GM13977 (cell line): ENCODE results near the gene MAB21L4.

ENCODE experiments used
- DNase-seq: peaks from one replicate; pipeline ENCODE4 v3.0.0; 2012; ENCODE audit warnings: low spot score
- CTCF ChIP-seq: IDR thresholded peaks from 2 replicates; pipeline ENCODE4 v1.5.1; 2012; ENCODE audit warnings: mild to moderate bottlenecking, control low read depth; ENCODE audit not compliant: insufficient read depth; ENCODE audit errors: extremely low read depth, missing control alignments
- in situ Hi-C: fragments of 300-500 bp; cut with MboI; formaldehyde crosslinking; loops from one replicate; pipeline ENCODE4 v1.12.0; 2022; ENCODE audit warnings: low sequenced_read_pairs, low pct_unique_long_range_greater_than_20kb, mixed read lengths, inconsistent platforms; ENCODE audit not compliant: unreplicated experiment

The MAB21L4 gene

GRCh38 chr2:240919786-240920782 is 24.1 kb upstream of the MAB21L4 start:
- in situ Hi-C loops, result no loop called here
- DNase-seq, result no peak
- no peak for TF ChIP-seq CTCF

GRCh38 chr2:240919161-240919781 is 23.3 kb upstream of the MAB21L4 start:
- DNase-seq, result no peak
- TF ChIP-seq CTCF, result no peak
- in situ Hi-C loops, result no loop called here

- no peak for DNase-seq
- in situ Hi-C loops, result no loop called here
- no peak for TF ChIP-seq CTCF
These were observed 22.5 kb upstream of the MAB21L4 start for GRCh38 chr2:240918258-240919091.

- in situ Hi-C loops, result no loop called here
- no peak for TF ChIP-seq CTCF
- DNase-seq, result no peak
These were observed 21.8 kb upstream of the MAB21L4 start for GRCh38 chr2:240917684-240918257.

GRCh38 chr2:240917009-240917683 is 21.2 kb upstream of the MAB21L4 start:
- TF ChIP-seq CTCF, result no peak
- no peak for DNase-seq
- in situ Hi-C loops, result no loop called here
